Tibial nerve (tissue), 4 donors: ENCODE data around the gene SF1.

ENCODE experiments used
- CTCF ChIP-seq, 5 experiments: fragments of 200-600 bp in 3 of 5; fragments of 450-650 bp in 2 of 5; sonication (generic) in 3 of 5; IDR thresholded peaks; one replicate each; pipeline ENCODE4 v1.5.1; 2016 to 2019; ENCODE audit warnings: antibody characterized with exemption in 5 of 5, mild to moderate bottlenecking in 3 of 5, moderate library complexity in 2 of 5
- EP300 ChIP-seq, 2 donors: sonication (generic); formaldehyde crosslinking; IDR thresholded peaks; one replicate each; pipeline ENCODE4 v1.6.1; 2017; ENCODE audit warnings: antibody characterized with exemption in 2 of 2, mild to moderate bottlenecking in 1 of 2
- POLR2A ChIP-seq, 2 donors: fragments of 450-650 bp; IDR thresholded peaks; one replicate each; pipeline ENCODE4 v1.6.1; 2017; ENCODE audit warnings: antibody characterized with exemption in 2 of 2, mild to moderate bottlenecking in 2 of 2, moderate library complexity in 2 of 2

GRCh38 chr11:64755681-64756361, 22.5 kb downstream of the SF1 start:
- TF ChIP-seq POLR2A (IDR thresholded peaks at IDR 0.05) (no peak), CTCF (IDR thresholded peaks at IDR 0.05) (no peak), EP300 (IDR thresholded peaks at IDR 0.05) (no peak)
